GM21423 (cell line): ENCODE data around the gene ASS1.

ENCODE experiments used
- ATAC-seq: cut with Tn5 transposase; IDR thresholded peaks from one replicate; pipeline ENCODE4 v1.9.1; 2021; ENCODE audit warnings: mild to moderate bottlenecking, moderate library complexity; ENCODE audit not compliant: unreplicated experiment

Gene ASS1

DNA sequence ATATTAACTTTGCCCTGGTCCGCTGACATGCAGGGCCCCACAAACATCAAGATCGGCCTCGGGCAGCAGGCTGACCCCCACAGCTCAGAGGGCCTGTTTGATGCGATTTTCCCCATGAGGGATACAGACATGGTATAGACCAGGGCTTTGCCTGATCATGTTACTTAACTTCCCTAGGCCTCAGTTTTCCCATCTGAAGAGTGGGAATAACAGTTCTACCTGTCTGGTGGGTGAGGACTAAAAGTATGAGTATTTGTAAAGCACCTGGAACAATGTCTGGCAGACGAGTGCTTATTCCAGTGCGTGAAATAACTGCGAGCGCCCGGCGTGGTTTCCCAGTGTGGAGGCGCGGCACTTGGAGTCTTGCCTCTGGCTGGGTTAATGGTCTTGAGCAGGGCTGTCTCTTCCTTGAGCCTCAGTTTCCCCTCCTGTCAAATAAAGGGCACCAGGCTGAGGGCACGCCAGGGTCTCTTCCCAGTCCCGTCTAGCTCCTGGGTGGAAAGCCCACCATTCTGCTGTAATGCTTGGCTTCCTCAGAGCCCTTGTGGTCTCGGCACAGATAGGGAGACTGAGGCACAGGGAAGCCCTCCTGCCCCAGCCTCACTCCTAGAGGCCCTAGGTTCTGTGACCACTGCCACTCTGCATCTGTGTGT, 47.2 kb downstream of the ASS1 start:
- ATAC-seq = no peak

DNA sequence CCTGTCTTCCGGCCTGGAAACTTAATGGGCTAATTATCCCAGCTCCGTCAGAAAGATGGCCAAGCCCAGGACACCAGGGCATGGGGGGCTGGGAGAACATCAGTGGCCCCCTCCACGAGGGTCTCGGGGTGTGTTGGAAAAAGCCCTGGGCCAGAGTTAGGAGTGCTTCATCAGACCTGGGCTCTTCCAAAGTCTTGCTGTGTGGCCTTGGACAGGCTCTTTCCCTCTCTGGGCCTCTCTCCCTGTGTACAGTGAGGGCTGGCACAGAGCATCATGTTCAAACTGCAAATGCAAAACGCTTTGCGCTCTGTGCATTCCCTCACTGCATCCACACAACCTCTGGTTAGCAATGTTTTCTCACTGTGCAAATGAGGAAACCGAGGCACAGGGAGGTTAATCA, 48.3 kb downstream of the ASS1 start:
- ATAC-seq = no peak

GRCh38 chr9:130493476-130493875, 48.7 kb downstream of the ASS1 start:
- no peak for ATAC-seq

DNA sequence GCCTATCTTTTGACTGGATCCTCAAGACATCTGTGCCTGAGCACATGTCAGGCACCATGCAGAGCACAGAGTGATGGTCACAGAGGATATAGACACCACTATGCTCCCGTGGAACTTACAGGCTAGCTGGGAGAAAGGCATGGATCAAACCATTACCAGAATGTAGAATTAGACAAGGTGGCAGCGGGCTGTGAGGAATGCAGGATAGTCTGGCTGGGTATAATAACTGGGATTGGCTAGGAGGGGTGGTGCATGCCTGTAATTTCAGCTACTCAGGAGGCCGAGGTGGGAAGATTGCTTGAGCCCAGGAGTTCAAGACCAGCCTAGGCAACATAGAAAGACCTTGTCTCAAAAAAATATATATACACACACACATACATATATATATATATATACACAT, 50.3 kb downstream of the ASS1 start:
- no peak for ATAC-seq

DNA sequence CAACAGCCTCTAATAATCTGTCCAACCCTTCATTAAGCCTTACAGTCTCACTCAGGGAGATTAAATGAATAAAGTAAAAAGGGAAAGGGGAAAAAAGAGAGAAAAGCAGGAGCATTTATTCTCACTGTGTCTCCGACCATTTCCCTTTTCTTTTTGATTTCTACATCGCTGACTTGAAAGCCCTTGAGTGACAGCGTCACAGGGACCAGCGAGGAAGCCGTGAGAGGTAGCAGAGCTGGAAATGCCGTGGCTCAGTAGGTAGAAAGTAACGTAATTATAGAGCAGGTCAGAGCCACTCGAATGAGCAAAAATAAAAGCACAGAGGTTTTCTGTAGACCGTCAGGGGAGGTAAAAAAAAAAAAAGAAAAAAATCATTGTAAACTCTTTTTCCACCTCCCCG, 52.4 kb downstream of the ASS1 start:
- no peak for ATAC-seq

DNA sequence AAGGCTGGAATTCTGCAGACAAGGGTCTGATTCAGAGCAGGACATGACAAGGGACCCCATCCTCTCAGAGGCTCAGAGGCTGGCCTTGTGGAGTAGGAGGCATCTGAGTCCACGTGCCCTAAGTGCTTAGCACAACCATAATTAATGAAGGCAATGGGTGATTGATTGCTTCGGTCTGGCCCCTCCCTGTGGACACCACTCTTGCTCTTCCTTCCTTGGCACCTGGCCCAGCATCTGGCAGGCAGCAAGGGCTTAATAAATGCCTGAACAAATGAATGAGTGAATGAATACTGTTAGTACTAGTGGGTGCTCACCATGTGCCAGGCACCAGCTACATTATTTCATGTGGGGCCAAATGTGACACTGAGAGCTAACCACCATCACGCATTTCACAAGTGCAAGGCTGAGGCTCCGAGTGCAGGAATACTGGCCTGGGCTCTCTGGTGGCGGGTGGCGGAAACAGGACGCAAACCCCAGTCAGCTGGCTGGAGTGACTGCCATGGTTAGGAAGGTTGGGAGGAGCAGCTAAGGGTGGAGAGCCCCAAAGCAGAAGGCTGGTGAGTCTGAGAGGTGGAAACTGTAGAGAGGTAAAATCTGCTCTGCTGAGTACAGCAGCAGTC, 53.6 kb downstream of the ASS1 start:
- no peak for ATAC-seq

GRCh38 chr9:130498918-130499698, 54.3 kb downstream of the ASS1 start:
- no peak for ATAC-seq

DNA sequence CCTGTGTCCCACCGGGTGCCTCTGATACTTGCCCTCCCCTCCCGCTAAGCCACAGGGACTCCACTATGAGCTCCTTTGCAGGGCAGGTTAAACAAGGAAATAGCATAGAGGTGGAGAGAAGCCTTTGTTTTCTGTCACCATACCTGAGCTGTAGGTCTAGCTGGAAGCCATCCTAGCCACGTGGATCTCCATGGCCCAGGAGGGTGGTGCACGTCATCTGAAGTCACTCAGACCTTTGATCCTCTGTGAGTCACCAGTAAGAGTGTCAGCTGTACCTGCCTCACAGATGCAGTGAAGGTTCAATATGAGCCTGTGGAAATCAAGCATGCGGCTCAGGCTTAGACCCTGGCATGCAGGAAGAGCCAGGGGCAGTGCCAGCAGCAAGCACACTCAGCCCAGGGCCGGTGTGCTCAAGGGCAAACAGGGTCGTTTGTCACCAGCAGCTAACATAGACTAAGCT, 55.1 kb downstream of the ASS1 start:
- no peak for ATAC-seq

DNA sequence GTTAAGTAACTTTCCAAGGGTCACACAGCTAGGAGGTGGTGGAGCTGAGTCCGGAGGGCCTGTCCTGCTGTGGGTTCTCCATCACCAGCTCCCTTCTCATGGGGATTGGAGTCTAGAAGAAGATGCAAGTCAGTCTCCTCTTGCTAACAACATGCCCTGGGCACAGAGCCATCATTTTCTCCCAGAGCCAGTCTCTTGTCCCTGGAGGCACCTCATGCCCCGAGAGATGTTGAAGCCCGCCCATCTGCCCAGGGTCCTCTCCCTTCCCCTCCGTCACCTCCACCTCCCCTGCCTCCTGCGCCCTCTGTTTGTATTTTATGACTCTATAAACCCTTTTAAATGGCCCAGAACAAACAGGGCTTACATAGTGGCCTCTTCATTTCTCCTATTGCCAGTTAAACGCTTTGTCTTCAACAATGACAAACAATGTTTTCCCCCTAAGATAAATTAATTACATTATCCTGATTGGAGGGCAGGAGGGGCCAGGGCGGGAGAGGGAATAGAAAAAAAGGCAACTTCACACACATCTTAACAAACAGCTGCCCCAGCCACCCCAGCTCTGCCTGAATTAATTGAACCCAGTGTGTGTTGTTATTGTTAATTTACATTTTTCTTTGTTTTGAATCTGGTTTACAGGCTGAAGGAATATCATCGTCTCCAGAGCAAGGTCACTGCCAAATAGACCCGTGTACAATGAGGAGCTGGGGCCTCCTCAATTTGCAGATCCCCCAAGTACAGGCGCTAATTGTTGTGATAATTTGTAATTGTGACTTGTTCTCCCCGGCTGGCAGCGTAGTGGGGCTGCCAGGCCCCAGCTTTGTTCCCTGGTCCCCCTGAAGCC, 55.8 kb downstream of the ASS1 start:
- no peak for ATAC-seq

DNA sequence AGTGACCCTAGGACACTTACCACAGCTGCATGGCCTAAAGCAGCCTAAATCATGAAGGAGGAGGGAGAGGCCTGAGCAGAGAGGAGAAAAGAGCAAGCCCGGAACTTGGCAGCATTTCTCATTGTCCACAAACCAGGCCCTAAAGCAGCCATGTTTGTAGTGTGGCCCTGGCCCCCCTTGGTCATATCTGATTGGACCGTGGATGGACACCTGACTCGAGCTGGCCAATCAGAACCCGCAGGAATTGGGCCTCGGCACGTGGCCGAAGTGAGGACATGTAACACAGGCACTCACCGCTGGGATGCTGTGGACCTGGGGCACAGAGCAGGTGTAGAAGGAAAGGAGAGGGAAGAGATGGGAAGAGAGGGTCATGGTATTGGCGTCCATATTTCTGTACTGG, 56.9 kb downstream of the ASS1 start:
- no peak for ATAC-seq

DNA sequence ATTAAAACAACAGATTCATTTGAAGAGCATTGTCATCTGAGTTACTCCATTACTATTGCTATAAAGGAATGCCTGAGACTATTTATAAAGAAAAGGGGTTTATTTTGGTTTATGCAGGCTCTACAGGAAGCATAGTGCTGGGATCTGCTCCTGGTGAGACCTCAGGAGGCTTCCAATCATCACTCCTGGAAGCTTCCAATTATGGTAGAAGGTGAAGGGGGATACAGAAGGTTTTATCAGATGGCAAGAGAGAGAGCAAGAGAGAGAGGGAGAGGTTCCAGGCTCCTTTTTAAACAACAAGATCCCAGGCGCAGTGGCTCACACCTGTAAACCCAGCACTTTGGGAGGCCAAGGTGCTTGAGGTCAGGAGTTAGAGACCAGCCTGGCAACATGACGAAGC, 63.5 kb downstream of the ASS1 start:
- ATAC-seq = no peak

- ATAC-seq = no peak
These were observed 67.4 kb downstream of the ASS1 start for GRCh38 chr9:130512199-130512598.

DNA sequence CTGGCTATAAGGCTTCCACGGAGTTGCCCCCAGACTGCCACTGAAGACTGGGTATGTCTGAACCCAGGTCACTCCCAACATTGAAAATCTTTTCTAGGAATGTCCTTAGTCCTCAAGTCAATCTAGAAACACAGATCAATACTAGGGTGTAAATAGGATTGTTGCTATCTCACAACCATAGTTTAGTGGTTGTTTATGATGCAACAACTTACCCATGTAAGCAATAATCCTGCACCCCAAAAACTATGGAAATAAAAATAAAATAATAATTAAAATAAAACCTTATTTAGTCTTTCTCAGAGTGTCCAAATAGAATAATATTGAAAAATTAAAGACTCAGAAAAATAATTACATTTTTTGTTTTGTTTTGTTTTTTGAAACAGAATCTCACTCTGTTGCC, 68.3 kb downstream of the ASS1 start:
- no peak for ATAC-seq

DNA sequence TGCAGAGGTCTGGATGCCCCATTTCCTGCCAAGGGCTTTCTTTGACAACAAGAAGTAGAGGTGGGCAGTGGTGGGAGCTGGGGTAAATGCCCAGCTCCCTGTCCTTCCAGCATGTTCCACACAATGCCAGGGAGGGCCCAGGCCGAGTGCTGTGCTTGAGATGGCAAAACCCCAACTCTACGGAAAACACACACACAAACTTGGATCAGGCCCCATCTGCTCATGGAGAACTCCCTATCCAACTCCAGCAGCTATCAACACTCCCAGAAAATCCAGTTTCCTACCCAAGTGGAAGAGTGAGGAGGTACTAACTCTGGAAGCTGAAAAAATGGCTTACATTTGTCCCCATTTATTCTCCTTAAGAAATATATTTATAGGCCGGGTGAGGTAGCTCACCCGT, 73.5 kb downstream of the ASS1 start:
- no peak for ATAC-seq

DNA sequence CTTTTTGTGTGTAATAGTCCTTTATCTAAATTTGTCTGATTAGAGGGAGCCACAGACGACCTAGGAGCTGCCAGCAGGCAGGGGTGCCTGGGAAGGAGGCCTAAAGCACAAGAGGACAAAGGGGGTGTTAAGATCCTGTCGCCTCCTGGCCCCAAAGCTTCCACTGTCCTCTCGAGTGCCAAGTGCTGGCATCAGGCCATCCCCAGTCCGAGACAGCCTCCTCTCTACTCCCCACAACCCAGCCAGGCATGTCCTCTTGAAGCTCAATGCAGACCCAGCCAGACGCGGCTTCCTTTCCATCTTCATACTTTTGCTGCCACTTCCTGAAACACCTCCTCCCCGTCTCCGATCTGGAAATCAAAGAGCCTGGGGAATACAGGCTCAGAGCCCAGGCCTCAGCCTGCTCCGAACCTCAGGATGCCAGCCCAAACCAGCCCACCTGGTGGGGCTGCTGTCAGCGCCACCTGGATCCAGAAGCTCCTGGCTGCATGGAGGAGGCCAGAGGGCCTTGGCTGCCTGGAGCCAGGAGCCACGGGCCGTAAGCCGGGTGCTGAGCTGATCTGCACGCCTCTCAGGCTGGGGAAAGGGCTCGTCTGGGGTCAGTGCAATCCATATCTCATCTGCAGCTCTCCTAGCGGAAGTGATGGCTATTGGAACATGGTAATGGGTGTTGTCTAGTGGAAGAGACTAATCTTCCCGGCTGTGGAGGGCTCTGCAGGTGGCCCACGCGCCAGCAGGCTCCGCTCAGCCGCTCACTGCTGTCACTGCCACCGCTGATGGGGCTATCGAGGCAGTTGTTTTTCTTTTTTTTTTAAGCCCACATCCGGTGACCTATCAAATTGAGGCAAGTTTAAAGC, 74.4 kb downstream of the ASS1 start:
- ATAC-seq = no peak

GRCh38 chr9:130519927-130520326, 75.2 kb downstream of the ASS1 start:
- ATAC-seq = no peak

DNA sequence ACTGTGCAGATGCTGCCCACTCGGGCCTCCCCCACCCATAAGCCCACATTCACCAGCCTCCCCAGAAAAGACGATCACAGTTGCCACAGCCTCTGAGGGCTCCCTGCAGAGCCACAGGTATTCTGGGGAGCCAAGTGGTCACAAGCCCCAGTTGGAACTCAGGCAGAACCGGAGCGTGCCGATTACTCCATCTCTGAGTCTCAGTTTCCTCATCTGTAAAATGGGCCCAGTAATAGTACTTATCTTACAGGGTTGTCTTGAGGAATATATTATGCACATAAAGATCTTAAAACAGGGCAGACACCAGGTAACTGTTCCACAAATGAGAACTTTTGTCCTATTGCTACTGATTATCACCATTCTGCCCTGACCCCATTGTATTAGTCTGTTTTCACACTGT, 77.0 kb downstream of the ASS1 start:
- ATAC-seq = no peak

GRCh38 chr9:130522233-130522808, 77.6 kb downstream of the ASS1 start:
- ATAC-seq = no peak

- ATAC-seq = no peak
These were observed 79.2 kb downstream of the ASS1 start for GRCh38 chr9:130523921-130524320.
